Measurements from ENCODE around the gene FAM193A.

DNA sequence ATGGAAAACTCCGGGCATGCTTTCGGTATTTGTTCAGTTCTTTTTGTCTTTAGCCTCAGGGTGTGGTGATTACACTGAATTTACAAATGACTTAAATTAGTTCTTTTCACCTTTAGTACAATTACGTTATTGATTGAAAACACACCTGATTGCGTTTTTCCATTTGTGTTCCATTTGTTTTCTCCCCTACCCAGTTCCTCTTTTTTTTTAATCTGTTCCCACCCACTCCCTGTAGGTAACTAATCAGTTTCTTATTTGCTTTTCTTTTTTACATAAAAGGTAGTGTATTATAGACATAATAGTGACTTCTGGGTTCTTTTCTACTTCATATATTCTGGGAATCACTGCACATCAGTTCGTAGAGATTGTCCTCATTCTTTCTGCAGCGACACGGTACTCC is 166.3 kb downstream of the FAM193A start:
- no peak for TF ChIP-seq ZFX (IDR thresholded peaks at IDR 0.05; ENCODE audit: borderline replicate concordance)
- TF ChIP-seq, protein P1, sequence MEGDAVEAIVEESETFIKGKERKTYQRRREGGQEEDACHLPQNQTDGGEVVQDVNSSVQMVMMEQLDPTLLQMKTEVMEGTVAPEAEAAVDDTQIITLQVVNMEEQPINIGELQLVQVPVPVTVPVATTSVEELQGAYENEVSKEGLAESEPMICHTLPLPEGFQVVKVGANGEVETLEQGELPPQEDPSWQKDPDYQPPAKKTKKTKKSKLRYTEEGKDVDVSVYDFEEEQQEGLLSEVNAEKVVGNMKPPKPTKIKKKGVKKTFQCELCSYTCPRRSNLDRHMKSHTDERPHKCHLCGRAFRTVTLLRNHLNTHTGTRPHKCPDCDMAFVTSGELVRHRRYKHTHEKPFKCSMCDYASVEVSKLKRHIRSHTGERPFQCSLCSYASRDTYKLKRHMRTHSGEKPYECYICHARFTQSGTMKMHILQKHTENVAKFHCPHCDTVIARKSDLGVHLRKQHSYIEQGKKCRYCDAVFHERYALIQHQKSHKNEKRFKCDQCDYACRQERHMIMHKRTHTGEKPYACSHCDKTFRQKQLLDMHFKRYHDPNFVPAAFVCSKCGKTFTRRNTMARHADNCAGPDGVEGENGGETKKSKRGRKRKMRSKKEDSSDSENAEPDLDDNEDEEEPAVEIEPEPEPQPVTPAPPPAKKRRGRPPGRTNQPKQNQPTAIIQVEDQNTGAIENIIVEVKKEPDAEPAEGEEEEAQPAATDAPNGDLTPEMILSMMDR (IDR thresholded peaks at IDR 0.05): no peak
